HS-5 (cell line): Measurements from ENCODE around the gene RDH16.
A peak's percentile ranks its signal among the peaks of the same experiment; 100 is the strongest.
"Not testable (repeated sequence)": the region's sequence is repeated elsewhere in the genome, so short reads cannot be mapped to it uniquely, and the experiment has no call there.

Source experiments
- DNase-seq: peaks from one replicate; pipeline ENCODE4 v3.0.0-alpha.2; 2012; ENCODE audit warnings: low read depth

The RDH16 gene

DNA sequence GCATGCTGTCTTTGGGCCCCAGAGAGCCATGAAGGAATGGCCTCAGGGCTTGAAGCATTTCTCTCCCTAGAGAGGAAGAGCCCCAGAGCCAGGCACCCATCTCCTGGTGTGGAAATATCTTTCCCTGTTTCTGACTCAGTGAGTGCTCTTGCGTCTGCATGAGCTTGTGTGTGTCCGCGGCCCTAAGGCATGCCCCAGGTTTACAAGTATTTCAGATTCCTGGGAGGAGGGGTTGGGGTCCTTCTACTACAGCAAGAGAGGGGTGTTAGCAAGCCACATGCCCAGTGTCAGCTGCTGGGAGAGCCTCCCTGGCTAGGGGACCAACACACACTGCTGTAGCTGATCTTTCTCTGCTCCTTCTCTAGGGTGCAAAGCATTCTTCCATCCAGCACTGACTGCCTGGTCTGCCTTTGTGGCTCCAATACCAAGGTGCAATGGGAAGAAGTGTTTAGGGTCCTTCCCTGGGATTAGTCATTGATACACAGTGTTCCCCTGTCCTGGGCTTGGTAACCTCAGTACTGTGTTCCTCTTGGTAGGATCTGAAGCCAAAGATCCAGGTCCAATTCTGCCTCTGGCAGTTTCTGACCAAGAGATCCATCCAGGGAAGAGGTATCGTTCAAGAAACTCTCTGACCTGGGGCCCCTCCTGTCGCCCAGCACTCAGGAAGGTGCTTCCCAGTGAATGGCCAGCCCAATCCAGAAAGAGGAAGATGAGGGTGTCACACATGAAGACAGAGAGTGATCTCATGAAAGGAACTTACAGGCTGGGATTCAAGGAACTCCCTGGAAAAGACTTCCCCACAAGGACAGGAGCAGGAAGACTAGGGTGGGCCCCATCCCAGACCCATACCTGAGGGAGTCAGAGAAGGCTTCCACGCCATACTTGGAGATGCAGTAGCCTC lies 3.1 kb downstream of the RDH16 start:
- no peak for DNase-seq

DNA sequence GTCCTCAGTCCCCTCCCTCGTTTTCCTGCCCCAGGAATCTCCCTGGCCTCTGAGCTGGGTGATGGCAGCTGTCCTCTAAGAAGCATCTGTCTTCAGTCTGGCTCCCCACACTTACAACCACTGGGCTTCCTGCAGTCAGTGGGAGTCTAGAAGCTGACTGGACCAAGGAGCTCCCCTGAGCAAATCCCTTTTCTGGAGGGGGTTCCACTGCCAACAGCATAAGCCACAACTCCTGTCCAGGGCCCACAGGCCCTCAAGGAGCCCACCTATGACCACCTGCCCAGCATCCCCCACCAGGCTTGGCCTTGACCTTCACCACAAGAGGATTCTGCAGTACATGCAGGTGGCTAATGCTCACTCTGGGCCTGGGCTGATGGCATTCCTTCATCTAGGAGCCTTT lies 4.1 kb downstream of the RDH16 start:
- no peak for DNase-seq

DNA sequence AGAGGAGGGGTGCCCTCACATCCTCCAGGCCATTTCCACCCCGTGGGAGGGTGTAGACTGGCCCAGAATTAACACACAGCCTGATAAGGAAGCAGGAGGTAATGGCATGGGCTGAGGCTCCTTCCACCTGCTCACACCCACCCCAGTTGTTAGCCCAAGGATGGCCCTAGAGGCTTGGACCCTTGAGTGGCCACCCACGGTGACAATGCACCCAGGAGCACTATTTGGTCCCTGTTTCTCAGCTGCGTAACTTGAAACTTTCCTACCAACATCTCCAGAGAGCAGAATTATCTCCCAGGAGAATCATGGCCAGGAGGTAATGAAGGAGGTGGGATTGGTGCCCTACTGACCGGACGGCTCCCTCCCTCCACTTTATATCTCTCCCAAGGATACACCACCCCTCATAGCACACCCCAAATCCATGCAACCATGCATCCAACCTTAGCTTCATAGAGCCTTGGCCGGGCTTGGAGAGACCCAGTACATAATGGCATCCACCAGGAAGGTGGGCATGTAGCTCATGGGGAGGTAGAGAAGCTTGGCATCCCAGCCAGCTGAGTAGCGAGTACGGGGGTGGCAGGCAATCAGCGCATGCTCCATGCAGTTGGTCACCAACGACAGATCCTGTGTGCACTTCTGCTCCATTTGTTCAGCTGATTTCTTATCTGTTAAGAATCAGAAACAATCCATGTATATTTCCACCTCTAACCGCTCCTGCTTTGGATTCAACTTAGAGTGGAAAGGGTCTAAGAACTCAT lies 5.6 kb downstream of the RDH16 start:
- no peak for DNase-seq

DNA sequence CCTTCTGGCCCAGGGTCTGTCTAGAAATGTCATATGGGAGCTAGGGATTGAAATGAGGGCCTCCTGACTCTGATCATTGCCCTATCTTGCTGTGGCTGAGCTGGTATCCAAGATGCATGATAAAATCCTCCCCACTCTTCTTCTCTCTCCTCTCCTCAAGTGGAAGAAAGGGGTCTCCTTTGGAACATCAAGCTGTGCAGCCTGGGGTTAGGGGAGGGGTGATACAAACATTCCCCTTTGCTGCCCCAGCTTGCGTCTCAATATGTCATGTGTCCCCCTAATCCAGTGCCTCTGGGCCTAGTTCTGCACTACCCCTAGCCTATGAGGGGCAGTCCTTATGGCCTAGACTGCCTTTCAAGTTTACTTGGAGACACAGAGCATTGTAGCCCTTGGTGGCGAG lies 8.5 kb downstream of the RDH16 start:
- no peak for DNase-seq

DNA sequence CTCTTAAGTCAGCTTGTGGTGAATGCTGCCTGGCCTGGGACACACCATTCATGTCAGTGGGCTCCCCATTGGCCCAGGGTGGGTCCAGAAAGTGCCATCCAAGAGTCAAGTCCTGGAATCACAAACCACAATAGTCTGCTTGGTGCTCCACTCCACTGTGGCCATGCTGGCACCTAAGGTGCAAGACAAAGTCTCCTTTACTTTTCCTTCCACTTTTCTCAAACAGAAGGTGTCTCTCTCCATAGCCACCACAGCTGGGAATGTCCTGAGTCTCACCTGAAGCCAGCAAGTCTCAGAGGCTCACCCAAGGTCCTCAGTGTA lies 9.0 kb downstream of the RDH16 start:
- no peak for DNase-seq

DNA sequence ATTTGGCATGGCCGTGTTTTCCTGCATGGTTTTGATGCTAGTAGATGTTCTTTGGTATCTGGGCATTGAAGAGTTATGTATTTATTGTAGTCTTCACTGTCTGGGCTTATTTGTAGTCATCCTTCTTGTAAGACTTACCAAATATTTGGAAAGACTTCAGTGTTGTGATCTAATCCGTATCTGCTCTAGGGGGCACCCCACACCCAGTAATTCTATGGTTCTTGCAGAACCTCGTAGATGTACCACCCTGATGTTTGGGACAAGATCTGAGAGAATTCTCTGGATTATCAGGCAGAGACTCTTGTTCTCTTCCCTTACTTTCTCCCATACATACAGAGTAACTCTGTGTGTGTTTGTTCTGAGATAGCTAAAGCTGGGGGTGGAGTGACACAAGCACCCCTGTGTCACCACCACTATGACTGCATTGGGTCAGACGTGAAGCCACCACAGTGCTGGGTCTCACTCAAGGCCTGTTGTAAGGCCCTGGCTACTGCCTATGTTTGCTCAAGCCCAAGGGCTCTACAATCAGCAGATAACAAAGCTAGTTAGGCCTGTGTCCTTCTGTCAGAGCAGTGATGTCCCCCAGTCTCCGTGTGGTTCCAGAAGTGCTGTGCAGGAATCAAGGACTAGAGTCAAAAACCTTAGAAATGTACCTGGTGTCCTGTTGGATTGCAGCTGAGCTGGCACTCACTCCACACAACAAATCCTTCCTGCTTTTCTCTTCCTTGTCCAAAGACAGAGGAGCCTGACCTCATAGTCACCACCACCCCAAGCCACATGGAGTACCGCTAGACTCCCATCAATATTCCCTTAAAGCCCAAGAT lies 9.6 kb downstream of the RDH16 start:
- DNase-seq = no peak

DNA sequence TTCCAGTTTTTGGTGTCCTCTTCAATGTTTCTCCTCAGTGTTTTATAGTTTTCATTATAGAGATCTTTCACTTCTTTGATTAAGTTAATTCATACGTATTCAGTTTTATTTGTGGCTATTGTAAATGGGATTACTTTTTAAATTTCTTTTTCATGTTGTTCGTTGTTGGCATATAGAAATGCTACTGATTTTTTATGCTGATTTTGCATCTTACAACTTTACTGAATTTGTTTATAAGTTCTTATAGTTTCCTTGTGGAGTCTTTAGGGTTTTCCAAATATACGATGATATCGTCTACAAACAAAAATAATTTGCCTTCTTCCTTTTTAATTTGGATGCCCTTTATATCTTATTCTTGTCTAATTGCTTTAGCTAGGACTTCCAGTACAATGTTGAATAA lies 13.5 kb downstream of the RDH16 start:
- DNase-seq = no peak

DNA sequence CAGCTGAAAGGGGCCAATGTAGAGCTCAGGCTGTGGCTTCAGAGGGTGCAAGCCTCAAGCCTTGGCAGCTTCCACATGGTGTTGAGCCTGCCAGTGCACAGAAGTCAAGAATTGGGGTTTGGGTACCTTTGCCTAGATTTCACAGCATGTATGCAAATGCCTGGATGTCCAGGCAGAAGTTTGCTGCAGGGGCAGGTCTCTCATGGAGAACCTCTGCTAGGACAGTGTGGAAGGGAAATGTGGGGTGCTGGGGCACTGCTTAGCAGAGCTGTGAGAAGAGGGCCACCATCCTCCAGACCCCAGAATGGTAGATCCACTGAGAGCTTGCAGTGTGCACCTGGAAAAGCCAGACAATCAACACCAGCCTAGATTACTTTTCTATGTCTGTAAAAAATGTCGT lies 14.0 kb downstream of the RDH16 start:
- not testable (repeated sequence) for DNase-seq

DNA sequence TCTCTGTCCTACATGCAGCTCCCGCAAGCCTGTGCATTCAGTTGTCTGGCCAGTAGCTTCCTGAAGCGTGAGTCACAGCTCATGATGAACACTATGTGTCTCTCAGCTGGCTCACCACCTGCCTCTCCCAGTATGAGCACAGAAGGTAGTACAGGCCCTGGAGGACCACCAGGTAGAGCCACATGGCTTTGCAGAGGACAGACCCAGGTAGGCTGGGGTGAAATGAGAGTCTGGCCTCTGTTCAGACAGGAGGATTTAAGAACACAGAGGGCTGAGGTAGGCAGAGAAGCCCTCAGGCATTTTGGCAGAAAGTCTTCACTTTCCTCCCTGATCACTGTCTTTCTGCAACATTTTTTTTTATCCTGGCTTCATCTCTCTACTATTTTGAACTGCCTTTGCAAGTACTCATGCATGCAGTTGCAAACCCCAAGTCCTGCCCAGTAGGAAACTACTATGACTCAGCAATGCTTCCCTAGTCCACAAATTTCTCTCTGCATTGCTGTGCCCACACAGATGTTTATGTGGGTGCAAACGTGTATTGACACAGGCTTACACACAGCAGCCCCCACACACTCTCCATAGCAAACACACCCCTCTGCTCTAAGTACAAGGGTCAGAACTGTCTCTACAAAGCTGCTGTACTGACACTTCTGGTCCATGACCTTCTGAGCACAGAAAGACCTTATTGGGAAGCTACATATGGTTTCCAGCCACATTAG lies 15.9 kb downstream of the RDH16 start:
- peak; percentile 19 for DNase-seq

DNA sequence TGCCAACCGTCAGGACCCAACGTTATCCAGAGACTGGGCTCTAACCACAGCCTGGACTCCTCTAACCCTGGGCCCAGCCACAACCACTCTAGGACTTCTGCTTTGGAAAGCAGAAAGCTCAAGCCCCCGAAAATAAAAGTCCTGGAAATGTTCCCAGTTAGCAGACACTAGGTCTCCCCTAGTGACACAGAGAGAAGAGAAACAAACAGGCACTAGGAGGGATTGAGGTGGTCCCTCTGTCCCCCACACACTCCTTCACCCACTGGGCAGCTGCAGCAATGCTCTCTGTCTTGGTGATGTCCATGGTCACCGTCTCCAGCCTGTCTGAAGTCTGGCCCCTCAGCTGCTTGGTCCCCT lies 16.5 kb downstream of the RDH16 start:
- not testable (repeated sequence) for DNase-seq

DNA sequence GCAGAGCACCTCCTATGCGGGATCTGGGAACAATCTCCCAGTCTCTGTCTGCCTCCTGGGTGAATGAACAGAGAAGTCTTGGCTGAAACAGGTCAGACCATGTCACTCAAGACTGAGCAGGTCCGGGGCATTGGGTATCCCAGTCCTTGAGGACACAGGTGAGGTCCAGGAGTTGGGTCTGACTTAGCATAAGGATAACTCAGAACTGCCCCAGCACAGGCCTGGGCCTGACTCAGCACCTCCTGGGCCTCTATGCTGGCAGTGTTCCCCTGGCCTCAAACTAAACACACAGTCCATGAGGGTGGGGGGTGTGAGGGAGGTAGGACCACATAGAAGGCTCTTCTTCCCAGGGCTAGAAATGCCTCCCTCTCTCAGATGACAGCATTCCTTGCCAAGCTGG lies 21.7 kb downstream of the RDH16 start:
- no peak for DNase-seq

DNA sequence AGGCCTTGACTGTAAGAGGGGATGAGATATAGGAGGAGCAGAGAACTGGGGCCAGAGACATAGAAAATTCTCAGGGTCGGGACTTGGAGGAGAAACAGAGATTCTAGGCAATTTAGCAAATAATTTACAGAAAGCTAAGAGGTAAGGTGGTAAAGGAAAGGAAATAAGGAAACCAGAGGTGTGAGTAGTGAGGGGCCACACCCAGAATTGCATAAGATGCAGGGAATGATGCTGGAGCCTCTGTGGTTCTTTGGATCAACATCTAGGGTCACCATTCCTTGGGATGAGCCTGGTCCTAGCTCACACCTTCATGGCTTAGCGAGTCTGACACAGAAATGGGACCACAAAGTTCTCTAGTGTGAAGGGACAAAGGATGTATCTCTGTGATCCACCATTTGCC lies 22.3 kb downstream of the RDH16 start:
- no peak for DNase-seq

DNA sequence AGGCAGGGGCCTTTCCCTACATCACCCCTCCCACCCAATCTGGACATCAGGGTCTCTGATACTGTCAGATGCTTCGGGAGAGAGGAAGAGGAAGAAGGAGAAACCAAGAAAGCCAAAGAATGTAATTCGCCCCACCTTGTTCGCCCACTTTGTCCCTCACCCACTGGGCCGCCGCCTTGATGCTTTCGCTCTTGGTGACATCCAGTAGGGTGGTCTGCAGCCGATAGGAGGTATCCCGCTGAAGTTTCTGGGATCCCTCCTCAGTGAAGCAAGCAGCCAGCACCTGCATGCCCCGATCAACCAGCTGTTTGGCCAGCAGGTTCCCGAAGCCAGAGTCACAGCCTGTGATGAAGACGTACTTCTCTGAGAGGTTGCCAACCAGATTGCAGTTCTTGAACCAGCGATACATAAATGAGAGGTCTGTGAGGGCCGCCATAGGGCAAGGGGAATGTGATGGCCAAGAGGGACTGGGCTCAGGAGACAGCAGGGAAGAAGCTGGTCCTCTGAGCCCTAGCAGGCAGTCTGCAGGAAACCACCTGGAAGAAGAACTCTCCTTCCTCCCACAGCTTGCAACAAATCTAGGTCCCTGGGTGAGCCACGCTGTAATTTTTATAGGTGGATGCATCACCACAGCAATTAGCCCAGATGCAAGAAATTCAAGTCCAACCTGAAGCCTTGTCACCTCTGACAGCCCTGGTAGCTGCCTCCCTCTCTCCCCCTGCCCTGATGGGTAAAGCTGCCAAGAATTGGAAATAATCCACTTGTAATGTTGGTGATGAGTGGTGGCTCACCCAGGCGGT lies 23.4 kb downstream of the RDH16 start, which contains the start of gene SDR9C7:
Gene SDR9C7, minus strand, starts transcription at position 583 of the 800 bp plus-strand sequence. Its CDS starts 147 bp downstream, at position 436.
- no peak for DNase-seq

DNA sequence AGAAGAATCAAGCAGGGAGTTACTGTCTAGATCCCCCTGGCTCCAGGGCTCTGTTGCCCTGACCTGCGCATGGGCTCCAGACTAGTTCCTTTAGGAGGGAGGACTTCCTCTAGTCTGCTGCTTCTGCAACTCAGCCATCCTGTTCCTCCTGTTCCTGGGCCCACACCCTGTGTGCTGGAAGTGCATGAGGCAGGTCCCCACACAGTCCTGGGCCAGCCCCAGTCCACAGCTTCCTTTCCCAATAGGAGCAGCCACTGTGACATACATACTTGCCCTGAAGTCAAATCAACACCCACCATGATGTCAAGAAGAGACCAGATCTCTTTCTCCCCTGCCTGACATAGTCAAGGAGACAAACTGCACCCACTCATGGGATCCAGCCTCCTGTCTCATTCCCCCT lies 24.5 kb downstream of the RDH16 start:
- DNase-seq = no peak

DNA sequence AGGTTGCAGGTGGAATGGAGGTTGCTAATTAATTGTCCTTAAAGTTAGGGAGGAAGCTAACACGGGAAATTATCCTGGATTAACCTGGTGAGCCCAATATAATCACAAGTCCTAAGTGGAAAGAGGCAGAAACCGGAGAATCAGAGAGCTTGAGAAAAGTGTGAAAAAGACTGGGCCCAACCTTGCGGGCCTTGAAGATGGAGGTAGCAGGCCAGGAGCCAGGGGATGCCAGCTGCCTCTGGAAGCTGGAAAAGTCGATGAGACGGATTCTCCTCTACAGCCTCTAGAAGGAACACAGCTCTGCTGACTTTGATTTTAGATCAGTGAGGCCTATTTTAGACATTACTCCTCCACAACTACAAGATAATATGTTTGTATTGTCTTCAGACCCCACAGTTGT lies 25.3 kb downstream of the RDH16 start:
- no peak for DNase-seq

DNA sequence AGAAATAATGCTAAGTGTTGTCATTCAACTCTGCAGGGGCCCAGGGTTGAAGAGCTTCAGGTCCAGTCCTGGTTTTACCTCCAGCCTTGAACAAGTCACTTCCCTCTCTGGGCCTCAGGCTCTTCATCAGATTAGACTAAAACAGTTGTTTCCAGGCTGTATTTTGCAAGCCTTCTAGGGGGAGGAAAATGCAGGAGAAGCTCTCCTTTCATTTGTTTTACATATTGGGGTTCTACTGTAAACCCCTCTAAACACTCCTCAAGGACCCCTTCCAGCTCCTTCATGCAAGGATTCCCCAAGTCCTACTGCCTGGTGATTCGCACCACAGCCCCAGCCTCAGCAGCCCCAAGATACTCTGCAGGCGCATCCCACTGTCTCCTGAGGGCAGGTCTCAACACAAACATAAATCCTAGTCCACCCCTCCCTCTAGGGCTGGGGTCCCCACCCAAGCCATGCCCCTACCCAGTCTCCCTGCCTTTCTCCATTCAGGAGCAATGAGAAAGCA lies 25.9 kb downstream of the RDH16 start:
- DNase-seq = no peak

DNA sequence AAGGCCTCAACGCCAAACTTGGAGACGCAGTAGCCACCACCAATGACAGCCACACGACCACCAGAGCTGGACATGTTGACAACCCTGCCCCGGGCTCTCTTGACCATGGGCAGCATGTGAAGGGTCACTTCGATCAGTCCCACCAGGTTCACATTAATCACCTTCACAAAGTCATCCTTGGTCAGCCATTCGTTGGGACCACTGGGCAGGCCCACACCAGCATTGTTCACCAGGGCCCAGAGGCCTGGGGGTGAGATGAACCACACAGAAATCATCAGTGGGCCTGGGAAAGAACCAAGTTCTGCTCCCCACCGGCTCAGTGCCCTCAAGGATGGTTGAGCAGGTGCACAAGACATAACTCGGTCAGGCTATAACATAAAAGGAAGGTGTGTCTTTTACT lies 27.2 kb downstream of the RDH16 start:
- DNase-seq = no peak

DNA sequence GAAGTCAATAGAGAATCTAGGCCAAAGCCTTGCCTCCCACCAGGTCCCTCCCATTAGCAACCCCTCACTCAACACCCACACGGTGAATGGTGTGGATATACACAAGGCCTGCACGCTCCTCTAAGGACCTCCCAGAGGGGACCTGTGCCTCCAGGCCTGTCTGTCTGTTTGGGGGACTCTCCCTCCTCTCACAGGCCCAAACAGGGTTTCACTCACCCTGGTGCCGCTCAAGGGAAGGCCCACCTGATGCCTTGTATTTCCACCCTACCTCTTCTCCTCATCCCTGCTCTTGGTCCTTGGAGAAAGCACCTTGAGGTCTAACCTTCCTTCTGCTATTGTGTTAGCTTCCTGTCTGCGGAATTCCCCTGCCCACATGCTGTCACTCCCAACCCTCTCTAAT lies 27.6 kb downstream of the RDH16 start:
- DNase-seq = no peak

DNA sequence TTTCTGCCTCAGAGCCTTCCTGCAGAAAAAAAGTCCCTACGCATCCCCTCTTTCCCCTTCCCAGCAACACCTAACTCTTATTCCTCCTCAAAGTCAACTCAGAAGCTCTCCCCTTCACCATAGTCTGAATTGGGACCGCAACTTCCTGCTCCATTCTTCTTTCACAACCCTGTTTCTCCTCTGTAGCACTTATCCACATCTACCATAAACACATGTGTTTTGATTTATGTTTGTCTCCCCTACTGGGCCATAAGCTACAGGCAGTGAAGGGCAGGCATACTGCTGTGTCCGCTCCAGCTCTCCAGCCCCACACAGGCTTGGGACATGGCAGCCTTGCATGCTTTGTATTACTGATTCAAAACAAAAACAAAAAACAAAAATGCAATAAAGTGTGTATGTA lies 29.1 kb downstream of the RDH16 start:
- DNase-seq = no peak

DNA sequence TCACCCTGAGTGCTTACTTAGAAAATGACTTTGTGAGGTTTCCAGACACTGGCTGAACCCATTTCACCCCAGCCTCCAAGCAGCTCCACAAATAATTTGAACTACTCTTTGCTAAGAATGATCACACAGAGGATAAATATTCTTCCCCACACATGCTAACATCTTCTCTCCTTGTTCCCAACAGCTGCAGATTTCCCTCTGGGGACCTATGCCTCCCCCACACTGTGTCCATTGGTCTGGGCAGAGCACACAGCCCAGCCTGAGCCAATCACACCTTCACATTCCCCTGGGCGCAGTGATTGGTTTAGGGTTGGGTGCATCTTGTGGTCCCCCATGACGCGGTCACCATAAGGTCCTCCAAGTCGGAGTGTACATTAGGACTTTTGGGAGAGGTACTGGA lies 30.1 kb downstream of the RDH16 start:
- no peak for DNase-seq

DNA sequence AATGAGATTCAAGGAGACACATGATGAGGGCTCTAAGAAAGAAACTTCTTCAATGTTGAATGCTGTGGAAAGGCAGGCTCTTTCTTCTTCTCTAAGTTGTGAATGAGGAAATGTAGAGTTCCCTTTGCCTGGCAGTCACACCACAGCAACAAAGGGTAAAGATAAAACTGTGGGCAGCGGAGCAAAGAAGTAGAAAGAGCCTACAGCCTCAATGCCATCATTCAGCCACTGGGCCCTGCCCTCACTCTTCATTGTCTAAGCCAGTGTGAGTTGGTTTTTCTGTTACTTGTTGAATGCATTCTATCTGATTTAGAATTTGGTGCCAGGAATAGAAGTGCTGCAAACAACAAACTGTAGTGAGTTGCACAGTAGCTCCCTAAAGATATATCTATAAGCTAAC lies 35.4 kb downstream of the RDH16 start:
- no peak for DNase-seq
